Esophagus muscularis mucosa (tissue), 3 donors: ENCODE measurements around the gene LPIN2.

Experiments
- CTCF ChIP-seq, 3 experiments: fragments of 200-600 bp in 2 of 3; fragments of 450-650 bp in 1 of 3; sonication (generic) in 2 of 3; IDR thresholded peaks; one replicate each; pipeline ENCODE4 v1.5.1; 2017 to 2019; ENCODE audit warnings: antibody characterized with exemption in 3 of 3, mild to moderate bottlenecking in 2 of 3, moderate library complexity in 1 of 3
- POLR2AphosphoS5 ChIP-seq, 2 donors: sonication (generic); formaldehyde crosslinking; IDR thresholded peaks; one replicate each; pipeline ENCODE4 v1.6.1; 2017; ENCODE audit warnings: antibody characterized with exemption in 2 of 2

- no peak for TF ChIP-seq CTCF (IDR thresholded peaks at IDR 0.05)
- TF ChIP-seq POLR2AphosphoS5 (IDR thresholded peaks at IDR 0.05): peak in 1 of 2 donors; percentile 61
These were observed 564 bp downstream of the LPIN2 start for GRCh38 chr18:3012136-3013023.
